ENCODE data around the gene ZNF701. TPM values are rescaled to one million over a fixed set of nuclear protein-coding genes. Genes with fewer than 3 reads are reported as not detected.

Gene ZNF701
- 10.9 and 14.9 TPM in 2 replicates for total RNA-seq

GRCh38 chr19:52570000-52570861 lies at the start of gene ZNF701:
Gene ZNF701 (plus strand): TSS chr19:52570287. CDS start chr19:52574148, 3,861 bp downstream.

GRCh38 chr19:52527134-52527955 lies 42.7 kb upstream of the ZNF701 start, which contains the start of gene ZNF808:
Gene ZNF808 (plus strand): TSS chr19:52527668. CDS start chr19:52543285, 15,617 bp downstream.

Other genes with a start within 250 kb of the ZNF701 start
- 0.97 and 1.4 TPM in 2 replicates for gene ZNF610, start 234.0 kb upstream of the ZNF701 start, total RNA-seq
- 12.3 and 17.5 TPM in 2 replicates for gene ZNF880, start 200.4 kb upstream of the ZNF701 start, total RNA-seq
- gene ZNF528, start 172.4 kb upstream of the ZNF701 start, total RNA-seq = 6.2 and 8.2 TPM in 2 replicates
- gene ZNF534, start 141.1 kb upstream of the ZNF701 start, total RNA-seq = not detected in 2 replicates
- 0.30 and 1.6 TPM in 2 replicates for gene ZNF578, start 116.7 kb upstream of the ZNF701 start, total RNA-seq
- gene ZNF808, start 42.6 kb upstream of the ZNF701 start, total RNA-seq = 15.3 and 28.3 TPM in 2 replicates
- gene ZNF83, start 68.1 kb downstream of the ZNF701 start, total RNA-seq = 45.5 and 70.5 TPM in 2 replicates
- gene ZNF611, start 164.8 kb downstream of the ZNF701 start, total RNA-seq = 7.1 and 8.8 TPM in 2 replicates
- 2.3 and 4.4 TPM in 2 replicates for gene ZNF600, start 216.5 kb downstream of the ZNF701 start, total RNA-seq